Endothelial cell of umbilical vein (primary cell): ENCODE data around the gene ADAMTS17. TPM values are rescaled to one million over a fixed set of nuclear protein-coding genes. Genes with fewer than 3 reads are reported as not detected.

Experiments
- BruUV-seq: library from RNA; stranded (reverse); fragments of 400-500 nt; replicated peaks from 2 replicates; lab custom pipeline; 2021; lab: Mats Ljungman, UMichigan
- CTCF ChIA-PET: fragments of 300-600, 350-600 bp; sonication (Branson Sonifier 250); formaldehyde crosslinking; loops from one replicate; lab custom pipeline; 2021; ENCODE audit warnings: antibody characterized with exemption, inconsistent platforms; lab: Charles Lee
- POLR2A ChIA-PET: fragments of 300-600, 350-600 bp; sonication (Branson Sonifier 250); formaldehyde crosslinking; loops from one replicate; lab custom pipeline; 2021; ENCODE audit warnings: antibody characterized with exemption, inconsistent platforms; lab: Charles Lee
- DNase-seq: peaks from one replicate; pipeline ENCODE4 v3.0.0-alpha.2; 2011; ENCODE audit warnings: low read depth, low spot score
- FAIRE-seq: peaks from 2 replicates; lab custom pipeline; 2011; peaks lifted over from hg19 to GRCh38; lab: Jason Lieb, UNC
- H2AFZ ChIP-seq: 2 replicates; pipeline ENCODE4 v1.6.0; 2012; ENCODE audit warnings: low read depth, low read length, control low read depth, inconsistent platforms
- H3K27ac ChIP-seq: 2 replicates; pipeline ENCODE4 v1.5.1; 2011; ENCODE audit warnings: low read depth, mild to moderate bottlenecking, control low read depth, low read length, moderate library complexity; ENCODE audit not compliant: insufficient read depth
- H3K27me3 ChIP-seq, 2 experiments: 2 replicates each; pipeline versions ENCODE4 v1.6.0 to v1.6.1; 2011; ENCODE audit warnings: low read length in 2 of 2, mixed read lengths in 1 of 2; ENCODE audit not compliant: control insufficient read depth in 2 of 2, insufficient read depth in 2 of 2
- H3K36me3 ChIP-seq, 2 experiments: 2 replicates in 1 of 2; 3 replicates in 1 of 2; pipeline ENCODE4 v1.5.1; 2011; ENCODE audit warnings: low read length in 2 of 2, mild to moderate bottlenecking in 1 of 2, moderate library complexity in 1 of 2; ENCODE audit not compliant: control insufficient read depth in 2 of 2, insufficient read depth in 2 of 2; ENCODE audit errors: extremely low read depth in 1 of 2
- H3K4me1 ChIP-seq: 3 replicates; pipeline ENCODE4 v1.5.1; 2011; ENCODE audit warnings: mild to moderate bottlenecking, low read length; ENCODE audit not compliant: control insufficient read depth, insufficient read depth; ENCODE audit errors: extremely low read depth
- H3K4me2 ChIP-seq: 2 replicates; pipeline ENCODE4 v1.6.1; 2011; ENCODE audit warnings: low read length, control low read depth, mixed read lengths; ENCODE audit not compliant: insufficient read depth
- H3K4me3 ChIP-seq, 3 experiments: fragments of 200-600 bp in 1 of 3; sonication (generic), shearing (Covaris generic) in 1 of 3; replicated peaks in 1 of 3; 2 replicates each; pipeline ENCODE4 v1.5.1; 2011 to 2016; ENCODE audit warnings: control low read depth in 3 of 3, low read length in 3 of 3, mild to moderate bottlenecking in 2 of 3, inconsistent platforms in 1 of 3, low read depth in 1 of 3, moderate library complexity in 1 of 3; ENCODE audit not compliant: insufficient read depth in 1 of 3
- H3K79me2 ChIP-seq: 2 replicates; pipeline ENCODE4 v1.6.0; 2012; ENCODE audit warnings: low read length, inconsistent platforms; ENCODE audit not compliant: control insufficient read depth, insufficient read depth
- H3K9ac ChIP-seq: replicated peaks from 2 replicates; pipeline ENCODE3; 2011; ENCODE audit warnings: low read length, control low read depth; ENCODE audit not compliant: insufficient read depth; ENCODE audit errors: extremely low read depth
- H3K9me1 ChIP-seq: replicated peaks from 3 replicates; pipeline ENCODE4 v1.6.0; 2011; ENCODE audit warnings: mild to moderate bottlenecking, low read length; ENCODE audit not compliant: control insufficient read depth, insufficient read depth; ENCODE audit errors: extremely low read depth
- H3K9me3 ChIP-seq: replicated peaks from 2 replicates; pipeline ENCODE4 v1.5.1; 2012; ENCODE audit warnings: low read length, inconsistent platforms; ENCODE audit not compliant: control insufficient read depth, insufficient read depth
- H4K20me1 ChIP-seq: replicated peaks from 2 replicates; pipeline ENCODE3; 2011; ENCODE audit warnings: mild to moderate bottlenecking, low read length; ENCODE audit not compliant: control insufficient read depth, insufficient read depth; ENCODE audit errors: extremely low read depth
- EZH2 ChIP-seq: IDR thresholded peaks from 2 replicates; pipeline ENCODE4 v1.6.1; 2012; ENCODE audit warnings: borderline replicate concordance, low read depth, mild to moderate bottlenecking, moderate library complexity, low read length, inconsistent platforms; ENCODE audit not compliant: severe bottlenecking
- FOS ChIP-seq: IDR thresholded peaks from 2 replicates; pipeline ENCODE4 v1.6.1; 2011; ENCODE audit warnings: mild to moderate bottlenecking, low read length, moderate library complexity, borderline replicate concordance; ENCODE audit not compliant: insufficient read depth
- GATA2 ChIP-seq: IDR thresholded peaks from 2 replicates; pipeline ENCODE4 v1.7.0; 2011; ENCODE audit warnings: low read depth, mild to moderate bottlenecking, moderate library complexity, mixed read lengths, low read length; ENCODE audit not compliant: insufficient read length, insufficient read depth
- JUN ChIP-seq: IDR thresholded peaks from 2 replicates; pipeline ENCODE4 v1.6.1; 2011; ENCODE audit warnings: borderline replicate concordance, low read depth; ENCODE audit not compliant: insufficient read length, insufficient read depth
- MYC ChIP-seq: IDR thresholded peaks from one replicate; pipeline ENCODE4 v1.6.1; 2011; ENCODE audit warnings: mild to moderate bottlenecking, low read depth, low read length
- POLR2A ChIP-seq: IDR thresholded peaks from 2 replicates; pipeline ENCODE4 v1.6.1; 2012; ENCODE audit warnings: low read depth, mild to moderate bottlenecking, control low read depth, low read length
- POLR2AphosphoS5 ChIP-seq: IDR thresholded peaks from 2 replicates; pipeline ENCODE4 v1.6.1; 2012; ENCODE audit warnings: low read depth, mild to moderate bottlenecking, control low read depth, low read length, moderate library complexity; ENCODE audit not compliant: insufficient read depth
- dilution Hi-C: fragments of 300-500 bp; cut with MboI; formaldehyde crosslinking; loops from one replicate; pipeline ENCODE4 v1.15.0; 2019; ENCODE audit warnings: low sequenced_read_pairs; ENCODE audit not compliant: extremely low pct_ligation_motif_present
- intact Hi-C: fragments of 100-400 bp; cut with micrococcal nuclease; formaldehyde crosslinking; loops from one replicate; pipeline ENCODE4 v1.10.0; 2022
- polyA plus RNA-seq, 4 experiments: library from polyadenylated mRNA; depleted of rRNA in 3 of 4; stranded (reverse) in 3 of 4; unstranded in 1 of 4; fragments of >200 nt; gene quantifications; 2 replicates each; pipeline versions ENCODE4 v1.2.1 to v1.2.3, GENCODE V29; 2011 to 2012; ENCODE audit warnings: missing spikeins in 1 of 4
- total RNA-seq: library from RNA; stranded (reverse); gene quantifications from 2 replicates; pipeline ENCODE4 v1.2.3, GENCODE V29; 2021
- TF ChIP-seq, protein P1 (sequence below): IDR thresholded peaks from 2 replicates; pipeline ENCODE4 v1.6.1; 2011; ENCODE audit not compliant: insufficient read depth, insufficient read length
- TF ChIP-seq, protein P2 (sequence below), 2 donors: IDR thresholded peaks; 1 replicate in 1 of 2; 2 replicates in 1 of 2; pipeline ENCODE4 v1.5.1; 2011; ENCODE audit warnings: low read length in 2 of 2, mild to moderate bottlenecking in 2 of 2, moderate library complexity in 2 of 2, control low read depth in 1 of 2, inconsistent platforms in 1 of 2, low read depth in 1 of 2; ENCODE audit not compliant: insufficient read depth in 1 of 2; ENCODE audit errors: extremely low read depth in 1 of 2

Gene ADAMTS17
- total and polyA plus RNA-seq, 2 donors (not counting 3 experiments of a cell fraction or from before 2014, with no cell fraction given) = 0.12 TPM; not detected in 1

DNA sequence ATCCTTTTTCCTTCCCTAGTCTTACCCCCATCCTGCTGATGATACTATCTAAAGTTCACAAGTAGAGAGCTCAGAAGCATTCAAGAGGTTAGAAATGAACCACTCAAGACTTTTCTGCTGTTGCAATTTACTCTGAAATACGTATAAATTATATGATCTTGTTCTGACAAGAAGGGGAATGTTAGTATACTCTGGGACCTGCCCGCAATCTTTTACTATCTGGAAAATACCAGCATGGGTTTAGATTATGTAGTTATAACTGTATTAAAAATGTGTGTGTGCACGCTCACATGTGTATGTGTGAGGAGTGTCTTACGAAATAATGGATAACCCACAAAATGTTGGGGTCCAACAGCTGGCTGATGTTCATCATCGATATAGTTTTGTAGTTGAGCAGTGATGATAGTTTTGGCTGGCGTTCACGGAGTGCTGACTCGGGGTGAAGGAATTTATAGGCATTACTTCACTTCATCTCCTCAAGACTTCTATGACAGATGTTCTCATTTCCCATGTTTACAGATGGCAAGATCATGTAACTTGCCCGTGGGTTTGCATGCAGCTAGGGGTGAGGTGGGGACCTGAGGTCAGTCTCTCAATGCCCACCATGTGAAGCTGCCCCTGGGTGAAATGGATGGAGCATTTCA lies 311.1 kb downstream of the ADAMTS17 start:
- no peak for DNase-seq
- H3K4me3 ChIP-seq = no peak overlapping the region
- no peak overlapping the region for H3K27ac ChIP-seq
- ChIA-PET CTCF (no interaction called here), POLR2A (no interaction called here)
- no peak for TF ChIP-seq JUN
- no peak for TF ChIP-seq POLR2A
- TF ChIP-seq GATA2 = no peak
- TF ChIP-seq, protein P1, sequence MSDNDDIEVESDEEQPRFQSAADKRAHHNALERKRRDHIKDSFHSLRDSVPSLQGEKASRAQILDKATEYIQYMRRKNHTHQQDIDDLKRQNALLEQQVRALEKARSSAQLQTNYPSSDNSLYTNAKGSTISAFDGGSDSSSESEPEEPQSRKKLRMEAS = no peak
- no peak for TF ChIP-seq EZH2
- no peaks in the 10 kb centered on the region for H3K9me1 ChIP-seq
- H3K4me1 ChIP-seq = no peaks in the 10 kb centered on the region
- no TSS peak for BruUV-seq
- no peak overlapping the region for H3K9ac ChIP-seq
- no peak overlapping the region for H3K4me2 ChIP-seq
- H3K36me3 ChIP-seq = no peaks in the 10 kb centered on the region
- no peak overlapping the region for H2AFZ ChIP-seq
- no peak for FAIRE-seq
- H4K20me1 ChIP-seq = no peaks in the 10 kb centered on the region
- H3K27me3 ChIP-seq = no peaks in the 10 kb centered on the region
- intact Hi-C loops (no loop called here), dilution Hi-C loops (no loop called here)
- H3K79me2 ChIP-seq = no peaks in the 10 kb centered on the region
- no peaks in the 10 kb centered on the region for H3K9me3 ChIP-seq

DNA sequence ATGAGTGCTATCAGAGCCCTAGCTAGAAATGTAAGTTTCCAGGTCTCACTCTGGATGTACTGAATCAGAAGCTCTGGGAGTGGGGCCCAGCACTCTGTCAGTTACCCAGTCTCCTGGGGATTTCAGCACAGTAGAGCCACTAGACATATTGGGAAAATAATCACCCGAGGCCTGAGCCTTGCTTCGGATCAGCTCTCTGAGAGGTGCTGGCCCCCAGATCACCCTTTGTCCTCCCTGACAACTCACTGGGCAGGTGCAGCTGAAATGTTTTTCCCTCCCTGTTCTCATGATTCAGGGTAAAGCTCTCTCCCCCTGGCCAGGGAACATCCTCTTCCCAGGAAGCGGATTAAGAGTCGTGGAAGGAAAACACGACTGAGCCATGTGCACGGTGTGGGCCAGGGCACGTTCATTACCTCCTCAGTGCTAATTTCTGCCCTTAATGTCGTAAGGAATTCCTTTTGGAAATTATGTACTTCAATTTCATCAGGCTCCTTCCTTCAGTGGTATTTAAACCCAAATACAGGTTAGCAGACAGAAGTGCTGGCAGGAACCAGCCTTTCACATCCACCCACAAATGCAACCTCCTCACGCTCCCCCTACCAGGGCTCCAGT lies 311.8 kb downstream of the ADAMTS17 start:
- CTCF ChIA-PET = no interaction called here
- dilution Hi-C loops = no loop called here

More for the DNA sequence above, 311.8 kb downstream of the ADAMTS17 start:
- FAIRE-seq (no peak), DNase-seq (no peak)
- Histone ChIP-seq H3K79me2 (no peaks in the 10 kb centered on the region), H3K27me3 (no peaks in the 10 kb centered on the region), H3K9ac (no peak overlapping the region), H3K4me2 (no peak overlapping the region), H3K36me3 (no peaks in the 10 kb centered on the region), H4K20me1 (no peaks in the 10 kb centered on the region), H2AFZ (no peak overlapping the region), H3K9me1 (no peaks in the 10 kb centered on the region), H3K9me3 (no peaks in the 10 kb centered on the region), H3K27ac (no peak overlapping the region), H3K4me3 (no peak overlapping the region), H3K4me1 (no peaks in the 10 kb centered on the region)
- TF ChIP-seq GATA2 (no peak), POLR2AphosphoS5 (no peak), FOS (no peak), EZH2 (no peak), POLR2A (no peak), MYC (no peak), JUN (no peak)
- TF ChIP-seq, protein P1 = no peak
- TF ChIP-seq, protein P2, sequence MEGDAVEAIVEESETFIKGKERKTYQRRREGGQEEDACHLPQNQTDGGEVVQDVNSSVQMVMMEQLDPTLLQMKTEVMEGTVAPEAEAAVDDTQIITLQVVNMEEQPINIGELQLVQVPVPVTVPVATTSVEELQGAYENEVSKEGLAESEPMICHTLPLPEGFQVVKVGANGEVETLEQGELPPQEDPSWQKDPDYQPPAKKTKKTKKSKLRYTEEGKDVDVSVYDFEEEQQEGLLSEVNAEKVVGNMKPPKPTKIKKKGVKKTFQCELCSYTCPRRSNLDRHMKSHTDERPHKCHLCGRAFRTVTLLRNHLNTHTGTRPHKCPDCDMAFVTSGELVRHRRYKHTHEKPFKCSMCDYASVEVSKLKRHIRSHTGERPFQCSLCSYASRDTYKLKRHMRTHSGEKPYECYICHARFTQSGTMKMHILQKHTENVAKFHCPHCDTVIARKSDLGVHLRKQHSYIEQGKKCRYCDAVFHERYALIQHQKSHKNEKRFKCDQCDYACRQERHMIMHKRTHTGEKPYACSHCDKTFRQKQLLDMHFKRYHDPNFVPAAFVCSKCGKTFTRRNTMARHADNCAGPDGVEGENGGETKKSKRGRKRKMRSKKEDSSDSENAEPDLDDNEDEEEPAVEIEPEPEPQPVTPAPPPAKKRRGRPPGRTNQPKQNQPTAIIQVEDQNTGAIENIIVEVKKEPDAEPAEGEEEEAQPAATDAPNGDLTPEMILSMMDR (IDR thresholded peaks at IDR 0.05; ENCODE audit: extremely low read depth in 1 of 2, insufficient read depth in 1 of 2, low read depth in 1 of 2, low read length in 2 of 2) = no peak
- POLR2A ChIA-PET = no interaction called here
- intact Hi-C loops = no loop called here
- BruUV-seq = no TSS peak
